GM23338 (cell line): Measurements from ENCODE around the gene BLOC1S3. TPM values are rescaled to one million over a fixed set of nuclear protein-coding genes. Genes with fewer than 3 reads are reported as not detected.

Experiments used
- ATAC-seq: fragments of 200-7000 bp; cut with Tn5 transposase; 3 replicates; pipeline ENCODE4 v1.9.1; 2020
- DNase-seq: peaks from one replicate; pipeline ENCODE4 v3.0.0-alpha.2; 2015; ENCODE audit warnings: low spot score
- H2AFZ ChIP-seq: fragments of 200-600 bp; sonication (generic); 2 replicates; pipeline ENCODE4 v1.8.0; 2016; ENCODE audit warnings: antibody characterized with exemption, mild to moderate bottlenecking, moderate library complexity
- H3F3A ChIP-seq: fragments of 200-600 bp; sonication (generic); replicated peaks from 2 replicates; pipeline ENCODE4 v1.8.0; 2017; ENCODE audit warnings: antibody characterized with exemption, mixed run types, low read depth
- H3K27ac ChIP-seq: fragments of 200-600 bp; sonication (generic); 2 replicates; pipeline ENCODE4 v1.6.1; 2016; ENCODE audit warnings: low read depth
- H3K27me3 ChIP-seq: fragments of 200-600 bp; sonication (generic); 2 replicates; pipeline ENCODE4 v1.8.0; 2016; ENCODE audit warnings: mild to moderate bottlenecking, mixed run types, moderate library complexity; ENCODE audit not compliant: insufficient read depth
- H3K36me3 ChIP-seq: fragments of 200-600 bp; sonication (generic); 2 replicates; pipeline ENCODE4 v1.8.0; 2016; ENCODE audit warnings: mild to moderate bottlenecking; ENCODE audit not compliant: insufficient read depth
- H3K4me1 ChIP-seq: fragments of 200-600 bp; sonication (generic); 2 replicates; pipeline ENCODE4 v1.8.0; 2016; ENCODE audit warnings: mild to moderate bottlenecking, moderate library complexity; ENCODE audit not compliant: insufficient read depth
- H3K4me2 ChIP-seq: fragments of 200-600 bp; sonication (generic); 2 replicates; pipeline ENCODE4 v1.7.1; 2017; ENCODE audit warnings: mixed run types
- H3K4me3 ChIP-seq: fragments of 200-600 bp; sonication (generic); 2 replicates; pipeline ENCODE4 v1.6.1; 2016; ENCODE audit warnings: mixed run types
- H3K79me2 ChIP-seq: fragments of 200-600 bp; sonication (generic); replicated peaks from 2 replicates; pipeline ENCODE4 v1.8.0; 2017; ENCODE audit warnings: mild to moderate bottlenecking; ENCODE audit not compliant: insufficient read depth
- H3K9me2 ChIP-seq: fragments of 200-600 bp; sonication (generic); 2 replicates; pipeline ENCODE4 v1.8.0; 2017; ENCODE audit not compliant: insufficient read depth
- H4K20me1 ChIP-seq: fragments of 200-600 bp; sonication (generic); replicated peaks from 2 replicates; pipeline ENCODE4 v1.8.0; 2017; ENCODE audit warnings: mild to moderate bottlenecking; ENCODE audit not compliant: insufficient read depth
- H3K27ac Mint-ChIP-seq: 2 replicates; pipeline ENCODE4 v1.8.0; 2020; ENCODE audit warnings: inconsistent platforms, mild to moderate bottlenecking, moderate library complexity, mixed read lengths
- H3K27me3 Mint-ChIP-seq: 3 replicates; pipeline ENCODE4 v1.8.0; 2022; ENCODE audit warnings: low read depth, mild to moderate bottlenecking, moderate library complexity, mixed read lengths, inconsistent platforms; ENCODE audit not compliant: insufficient read depth, poor library complexity
- H3K36me3 Mint-ChIP-seq: 3 replicates; pipeline ENCODE4 v1.8.0; 2021; ENCODE audit warnings: low read depth, mild to moderate bottlenecking, inconsistent platforms, moderate library complexity, mixed read lengths
- H3K4me1 Mint-ChIP-seq: 3 replicates; pipeline ENCODE4 v1.8.0; 2020; ENCODE audit warnings: mild to moderate bottlenecking, inconsistent platforms, mixed read lengths
- H3K4me3 Mint-ChIP-seq: 3 replicates; pipeline ENCODE4 v1.8.0; 2021; ENCODE audit warnings: moderate library complexity, mild to moderate bottlenecking, inconsistent platforms, mixed read lengths
- H3K9me3 Mint-ChIP-seq: 3 replicates; pipeline ENCODE4 v1.8.0; 2020; ENCODE audit warnings: moderate library complexity, mild to moderate bottlenecking, inconsistent platforms, mixed read lengths
- CREB1 ChIP-seq: fragments of 250-450 bp; sonication (Bioruptor Pico); IDR thresholded peaks from 2 replicates; pipeline ENCODE4 v1.5.0; 2020; ENCODE audit warnings: low read depth, mild to moderate bottlenecking, moderate library complexity
- CTCF ChIP-seq, 2 experiments: fragments of 200-600 bp in 1 of 2; sonication (generic) in 1 of 2; conservative IDR thresholded peaks; 2 replicates each; pipeline versions ENCODE4 v1.5.1 to v1.6.1; 2016 to 2017; ENCODE audit warnings: antibody characterized with exemption in 2 of 2, low read depth in 2 of 2, mild to moderate bottlenecking in 2 of 2, moderate library complexity in 1 of 2
- ETS1 ChIP-seq: IDR thresholded peaks from 2 replicates; pipeline ENCODE4 v1.6.1; 2016; ENCODE audit warnings: antibody characterized with exemption
- EZH2 ChIP-seq: fragments of 200-600 bp; sonication (generic); IDR thresholded peaks from one replicate; pipeline ENCODE4 v1.8.0; 2017; ENCODE audit warnings: antibody characterized with exemption, mild to moderate bottlenecking, low read depth; ENCODE audit not compliant: unreplicated experiment
- EZH2phosphoT487 ChIP-seq: fragments of 200-600 bp; sonication (generic); IDR thresholded peaks from one replicate; pipeline ENCODE4 v1.8.1; 2018; ENCODE audit warnings: antibody characterized with exemption; ENCODE audit not compliant: unreplicated experiment
- JUNB ChIP-seq: IDR thresholded peaks from one replicate; pipeline ENCODE4 v1.6.1; 2016; ENCODE audit warnings: antibody characterized with exemption; ENCODE audit not compliant: unreplicated experiment
- NANOG ChIP-seq: IDR thresholded peaks from 2 replicates; pipeline ENCODE4 v1.6.1; 2016; ENCODE audit warnings: antibody characterized with exemption, borderline replicate concordance
- POLR2AphosphoS5 ChIP-seq: IDR thresholded peaks from 2 replicates; pipeline ENCODE4 v1.6.1; 2016; ENCODE audit warnings: antibody characterized with exemption, low read depth
- REST ChIP-seq: IDR thresholded peaks from one replicate; pipeline ENCODE4 v1.6.1; 2018; ENCODE audit warnings: antibody characterized with exemption; ENCODE audit not compliant: unreplicated experiment
- STAT1 ChIP-seq: IDR thresholded peaks from one replicate; pipeline ENCODE4 v1.6.1; 2016; ENCODE audit warnings: antibody characterized with exemption; ENCODE audit not compliant: unreplicated experiment
- ZNF114 ChIP-seq: fragments of 250-450 bp; sonication (Bioruptor Pico); IDR thresholded peaks from 2 replicates; pipeline ENCODE4 v1.5.0; 2020; ENCODE audit warnings: mild to moderate bottlenecking, moderate library complexity
- ZNF331 ChIP-seq: fragments of 250-450 bp; sonication (Bioruptor Pico); IDR thresholded peaks from 2 replicates; pipeline ENCODE4 v1.5.0; 2020; ENCODE audit warnings: low read depth, mild to moderate bottlenecking, moderate library complexity
- ZNF462 ChIP-seq: fragments of 250-450 bp; sonication (Bioruptor Pico); IDR thresholded peaks from 2 replicates; pipeline ENCODE4 v1.5.0; 2020; ENCODE audit warnings: mild to moderate bottlenecking, moderate library complexity
- polyA plus RNA-seq: library from polyadenylated mRNA; unstranded; fragments of >200 nt; fragmentation: Nextera tagmentation; extraction: Ambion mirVana; gene quantifications from 2 replicates; pipeline ENCODE4 v1.2.1, GENCODE V29; 2016
- total RNA-seq: library from RNA; depleted of rRNA; stranded (reverse); fragments of >200 nt; shearing (Covaris generic); gene quantifications from 2 replicates; pipeline ENCODE4 v1.2.3, GENCODE V29; 2014

BLOC1S3 gene
- total and polyA plus RNA-seq, 2 experiments from 2014 or later: 2.5 to 15.9 TPM

- Histone ChIP-seq H3K4me1 (no peaks in the 10 kb centered on the region; the same call in 1 of the 2 replicates), H3K27ac (no peak overlapping the region), H4K20me1 (no peaks in the 10 kb centered on the region; the same call in none of the 2 replicates), H3K4me3 (peak overlapping the region; percentile 55), H3K27me3 (peaks cover 46% of the 10 kb centered on the region), H2AFZ (peak overlapping the region; percentile 96; the same call in 1 of the 2 replicates), H3K9me2 (no peaks in the 10 kb centered on the region), H3K79me2 (no peaks in the 10 kb centered on the region), H3K4me2 (peak overlapping the region; percentile 83), H3K36me3 (no peaks in the 10 kb centered on the region), H3F3A (0 out of 2 replicates have a peak, but pooled peaks cover 9% of the 10 kb centered on the region)
- TF ChIP-seq NANOG (no peak), STAT1 (no peak), REST (no peak), ZNF331 (no peak), EZH2 (no peak), POLR2AphosphoS5 (peak; percentile 13; the same call in 1 of the 2 replicates), CREB1 (CRISPR knock-in tag) (peak; percentile 73), ZNF462 (CRISPR knock-in tag) (no peak), ETS1 (no peak), CTCF (conservative IDR thresholded peaks at IDR 0.05; ENCODE audit: low read depth in 2 of 2) (peak in 1 of 2 experiments; percentile 57; a peak in 3 of 4 replicates), ZNF114 (CRISPR knock-in tag) (no peak), EZH2phosphoT487 (no peak), JUNB (no peak)
- DNase-seq (peak; percentile 87), ATAC-seq (peak; percentile 51)
- Mint-ChIP-seq H3K27me3 (peaks cover 54% of the 10 kb centered on the region), H3K27ac (no peak overlapping the region), H3K9me3 (peaks cover 10% of the 10 kb centered on the region; the same call in 2 of the 3 replicates), H3K36me3 (peaks cover 3% of the 10 kb centered on the region; the same call in 1 of the 3 replicates), H3K4me3 (peak overlapping the region; percentile 63), H3K4me1 (peaks cover 15% of the 10 kb centered on the region)
These were observed 25.9 kb upstream of the BLOC1S3 start for GRCh38 chr19:45152504-45153338.
